Hematopoietic multipotent progenitor cell treated with erythropoietin and hydrocortisone succinate and interleukin-3 and kit ligand, for 17 days (in vitro differentiated cells): ENCODE results near the gene ANKRD33B.
"Not testable (repeated sequence)": the region's sequence is repeated elsewhere in the genome, so short reads cannot be mapped to it uniquely, and the experiment has no call there.

ENCODE experiments used
- DNase-seq: peaks from one replicate; pipeline ENCODE4 v3.0.0-alpha.2; 2015; ENCODE audit warnings: low spot score

ANKRD33B gene

DNA sequence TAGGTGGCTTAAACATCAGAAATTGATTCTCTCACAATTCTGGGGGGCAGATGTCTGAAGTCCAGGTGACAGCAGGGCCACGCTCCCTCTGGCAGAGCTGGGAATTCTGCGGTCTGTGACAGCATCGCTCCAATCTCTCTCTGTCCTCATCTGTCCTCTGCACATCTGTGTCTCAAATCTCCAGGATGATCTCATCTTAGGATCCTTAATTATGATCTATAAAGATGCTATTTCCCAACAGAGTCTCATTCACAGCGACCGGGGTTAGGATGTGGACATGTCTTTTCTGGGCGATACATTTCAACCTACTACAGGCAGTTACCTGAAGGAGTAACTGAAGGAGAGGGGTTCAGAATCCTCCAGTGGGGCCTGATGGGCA, 31.4 kb downstream of the ANKRD33B start:
- no peak for DNase-seq

DNA sequence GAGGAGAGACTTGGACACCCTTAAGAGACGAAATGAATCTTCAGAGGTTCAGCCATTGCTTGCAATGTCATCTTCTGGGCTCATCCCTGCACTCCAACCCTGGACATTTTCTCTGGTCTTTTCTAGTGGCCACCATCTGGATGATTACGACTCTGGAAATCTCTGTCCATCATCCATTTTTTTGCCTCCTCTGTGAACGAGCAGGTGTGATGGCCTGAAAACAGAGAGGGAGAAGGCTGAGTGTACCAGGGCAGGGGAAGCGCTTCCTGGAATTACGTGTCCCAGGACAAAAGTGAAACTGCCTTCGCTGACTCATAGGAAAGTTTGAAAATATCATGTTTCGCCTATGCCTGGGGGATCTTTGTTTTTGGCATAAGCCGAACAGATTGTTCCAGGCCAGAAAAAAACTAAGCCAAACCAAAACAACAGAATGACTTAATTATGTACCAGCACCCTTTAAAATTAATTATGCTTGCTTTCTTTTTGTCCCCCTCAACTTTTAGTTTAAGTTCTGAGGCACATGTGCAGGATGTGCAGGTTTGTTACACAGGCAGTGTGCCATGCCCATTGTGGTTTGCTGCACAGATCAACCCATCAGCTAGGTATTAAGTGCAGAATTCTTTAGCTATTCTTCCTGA, 31.9 kb downstream of the ANKRD33B start:
- peak; percentile 34 for DNase-seq

DNA sequence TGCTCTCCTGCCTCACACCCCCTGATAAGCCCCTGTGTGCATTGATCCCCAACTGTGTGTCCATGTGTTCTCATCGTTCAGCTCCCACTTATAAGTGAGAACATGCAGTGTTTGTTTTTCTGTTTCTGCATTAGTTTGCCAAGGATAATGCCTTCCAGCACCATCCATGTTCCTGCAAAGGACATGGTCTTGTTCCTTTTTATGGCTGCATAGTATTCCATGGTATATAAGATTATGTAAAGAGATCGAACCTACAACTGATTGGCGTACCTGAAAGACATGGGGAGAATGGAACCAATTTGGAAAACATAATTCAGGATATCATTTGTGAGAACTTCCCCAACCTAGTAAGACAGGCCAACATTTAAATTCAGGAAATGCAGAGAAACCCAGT, 32.4 kb downstream of the ANKRD33B start:
- DNase-seq: no peak

DNA sequence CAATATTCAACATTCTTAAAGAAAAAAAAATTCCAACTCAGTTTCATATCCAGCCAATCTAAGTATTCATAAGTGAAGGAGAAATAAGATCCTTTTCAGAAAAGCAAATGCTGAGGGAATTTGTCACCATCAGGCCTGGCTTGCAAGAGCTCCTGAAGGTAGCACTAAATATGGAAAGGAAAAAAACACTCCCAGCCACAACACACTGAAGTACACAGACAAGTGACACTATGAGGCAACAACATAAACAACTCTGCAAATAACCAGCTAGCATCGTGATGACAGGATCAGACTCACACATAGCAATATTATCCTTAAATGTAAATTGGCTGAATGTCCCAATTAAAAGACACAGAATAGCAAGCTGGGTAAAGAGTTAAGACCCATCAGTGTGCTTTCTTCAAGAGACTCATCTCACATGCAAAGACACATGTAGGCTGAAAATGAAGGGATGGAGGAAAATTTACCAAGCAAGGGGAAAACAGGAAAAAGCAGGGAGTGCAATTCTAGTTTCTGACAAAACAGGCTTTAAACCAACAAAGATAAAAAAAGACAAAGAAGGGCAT, 33.1 kb downstream of the ANKRD33B start:
- DNase-seq: no peak

DNA sequence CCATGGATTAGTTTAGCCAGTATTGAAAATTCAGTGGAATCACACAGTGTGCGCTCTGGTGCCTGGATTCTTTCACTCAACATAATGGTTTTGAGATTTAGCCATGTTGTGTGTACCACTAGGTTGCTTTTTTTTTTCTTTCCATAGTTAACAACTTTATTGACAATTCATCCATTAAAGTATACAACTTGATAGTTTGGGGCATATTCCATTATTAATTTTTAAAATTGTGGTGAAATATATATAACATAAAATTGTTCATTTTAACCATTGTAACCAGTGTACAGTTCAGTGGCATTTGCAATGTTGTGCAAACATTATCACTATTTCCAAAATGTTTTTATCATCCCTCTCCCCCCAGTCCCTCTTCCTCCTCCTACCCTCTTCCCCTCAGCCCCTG, 35.2 kb downstream of the ANKRD33B start:
- no peak for DNase-seq

DNA sequence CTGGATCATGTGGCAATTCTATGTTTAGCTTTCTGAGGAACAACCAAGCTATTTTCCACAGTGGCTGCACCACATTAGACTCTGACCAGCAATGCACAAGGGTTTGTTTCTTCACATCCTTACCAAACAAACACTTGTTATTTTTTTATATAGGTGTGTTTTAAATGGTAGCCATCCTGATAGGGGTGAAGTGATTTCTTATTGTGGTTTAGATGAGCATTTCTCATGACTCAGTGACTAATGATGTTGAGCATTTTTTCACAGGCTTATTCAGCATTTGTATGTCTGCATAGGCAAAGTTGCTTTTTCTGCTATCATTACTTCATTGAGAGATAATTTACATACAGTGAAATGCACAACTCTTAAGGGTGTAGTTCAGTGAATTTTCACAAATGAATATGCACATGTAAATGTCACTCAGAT, 36.0 kb downstream of the ANKRD33B start:
- DNase-seq: no peak

DNA sequence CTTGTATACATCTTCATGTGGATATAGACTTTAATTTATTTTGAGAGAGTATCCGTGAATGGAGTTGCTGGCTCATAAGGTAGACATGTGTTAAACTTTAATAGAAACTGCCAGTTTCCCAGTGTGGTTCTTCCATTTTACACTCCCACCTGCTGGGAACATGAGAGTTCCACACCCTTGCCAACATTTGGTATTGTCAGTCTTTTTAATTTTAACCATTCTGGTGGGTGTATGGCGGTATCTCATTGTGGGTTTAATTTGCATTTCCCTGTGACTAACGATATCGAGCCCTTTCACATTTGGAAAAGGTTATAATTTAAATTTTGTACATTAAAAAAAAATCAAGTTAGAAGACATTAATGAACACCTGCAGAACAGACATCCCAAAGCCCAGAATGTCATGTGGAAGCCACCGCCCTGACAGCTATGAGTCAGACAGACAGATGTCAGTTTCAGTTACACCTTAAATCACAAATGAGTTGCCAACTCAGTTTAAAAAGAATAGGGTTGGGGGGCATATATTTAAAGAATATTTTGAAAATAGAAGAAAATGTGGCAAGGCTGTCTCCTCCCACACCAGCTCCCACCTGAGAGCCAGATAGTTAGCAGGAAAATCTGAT, 36.9 kb downstream of the ANKRD33B start:
- peak; percentile 60 for DNase-seq

DNA sequence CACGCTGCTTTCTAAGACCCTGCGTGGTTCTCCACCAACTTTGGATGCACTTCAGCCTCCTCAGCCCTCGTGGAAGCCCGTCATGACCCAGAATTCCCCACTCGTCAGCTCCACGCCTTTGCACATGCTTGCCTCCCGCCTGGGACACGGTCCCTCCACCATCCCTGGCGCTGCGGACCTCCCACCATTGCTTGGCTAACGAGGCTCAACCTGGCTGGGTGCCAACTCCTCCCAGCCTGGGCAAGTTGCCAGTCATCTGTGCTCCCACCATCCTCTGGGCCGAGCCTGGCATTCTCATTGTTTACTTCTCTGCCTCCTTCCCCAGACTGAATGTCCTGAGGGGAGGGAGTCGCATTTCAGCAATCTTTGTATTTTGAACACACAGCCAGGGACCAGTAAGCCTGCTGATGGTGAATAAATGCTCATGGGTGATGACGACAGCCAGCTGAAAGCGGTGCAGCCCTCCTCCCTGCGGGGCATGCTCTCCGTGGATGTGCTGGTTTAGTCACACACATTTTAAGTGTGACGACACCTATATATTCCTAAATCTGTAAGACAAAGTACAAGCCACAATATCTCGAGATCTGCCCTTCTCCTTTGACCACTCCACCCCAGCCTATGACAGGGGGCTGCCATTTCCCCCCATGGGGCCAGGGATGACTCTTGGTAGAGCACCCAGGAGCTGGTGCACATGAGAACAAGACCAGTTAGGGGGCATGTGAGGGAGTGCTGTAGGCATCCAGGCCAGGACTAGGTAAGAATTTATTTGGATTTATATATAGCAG, 37.6 kb downstream of the ANKRD33B start:
- DNase-seq: peak; percentile 77

DNA sequence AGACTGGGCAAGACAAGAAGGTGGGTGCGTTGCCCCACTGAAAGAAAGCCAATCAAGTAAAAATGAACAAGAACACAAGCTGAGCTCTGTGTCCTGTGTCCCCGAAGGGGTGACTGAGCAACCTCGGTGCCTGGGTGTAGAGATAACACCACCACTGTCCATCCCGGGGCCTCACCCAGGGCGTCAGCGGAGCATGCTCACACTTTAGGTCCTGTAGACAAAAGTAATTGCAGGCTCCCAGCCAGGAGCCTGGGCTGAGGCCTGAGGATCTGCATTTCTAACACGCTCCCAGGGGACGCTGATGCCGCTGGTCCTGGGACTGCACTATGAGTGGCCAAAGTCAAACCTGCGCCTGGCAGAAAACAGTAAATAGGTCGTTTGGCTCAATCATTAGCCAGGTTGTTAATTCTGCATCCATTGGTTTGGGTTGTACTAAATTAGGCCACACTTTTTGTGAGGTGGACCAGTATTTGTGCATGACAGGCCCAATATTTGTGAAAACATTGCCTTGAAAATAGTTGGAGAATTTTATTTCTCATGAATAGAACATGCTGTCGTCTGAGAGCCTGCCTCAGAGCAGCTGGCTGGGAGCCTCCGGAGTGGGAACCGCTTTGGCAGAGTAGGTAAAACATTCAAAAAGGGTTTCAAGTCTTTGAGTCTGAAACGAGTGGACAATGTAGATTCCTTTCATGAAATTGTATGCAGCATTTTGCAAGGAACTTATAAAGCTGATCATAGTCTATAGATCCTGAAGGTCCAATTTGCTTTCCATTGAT, 38.3 kb downstream of the ANKRD33B start:
- DNase-seq: peak; percentile 86

DNA sequence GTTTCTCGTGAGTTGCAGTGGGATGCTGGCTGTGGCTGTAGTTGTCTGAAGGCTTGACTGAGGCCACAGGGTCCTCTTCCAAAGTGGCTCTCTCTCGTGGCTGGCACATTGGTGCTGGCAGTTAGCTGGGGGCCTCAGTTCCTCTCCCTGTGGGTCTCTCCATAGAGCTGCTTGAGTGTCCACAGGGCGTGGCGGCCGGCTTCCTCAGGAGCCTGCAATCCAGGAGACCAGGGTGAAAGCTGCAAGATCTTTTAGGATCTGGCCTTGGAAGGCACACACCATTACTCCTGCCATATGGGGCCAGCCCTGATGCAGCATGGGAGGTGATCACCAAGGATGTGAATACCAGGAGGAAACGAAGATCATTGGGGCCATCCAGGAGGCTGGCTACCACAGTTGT, 41.1 kb downstream of the ANKRD33B start:
- no peak for DNase-seq

DNA sequence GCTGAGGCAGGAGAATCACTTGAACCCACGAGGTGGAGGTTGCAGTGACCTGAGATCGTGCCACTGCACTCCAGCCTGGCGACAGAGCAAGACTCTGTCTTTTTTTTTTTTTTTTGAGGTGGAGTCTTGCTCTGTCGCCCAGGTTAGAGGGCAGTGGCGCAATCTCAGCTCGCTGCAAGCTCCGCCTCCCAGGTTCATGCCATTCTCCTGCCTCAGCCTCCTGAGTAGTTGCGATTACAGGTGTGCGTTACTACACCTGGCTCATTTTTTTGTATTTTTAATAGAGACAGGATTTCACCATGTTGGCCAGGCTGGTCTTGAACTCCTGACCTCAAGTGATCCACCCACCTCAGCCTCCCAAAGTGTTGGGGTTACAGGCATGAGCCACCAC, 42.8 kb downstream of the ANKRD33B start:
- not testable (repeated sequence) for DNase-seq

DNA sequence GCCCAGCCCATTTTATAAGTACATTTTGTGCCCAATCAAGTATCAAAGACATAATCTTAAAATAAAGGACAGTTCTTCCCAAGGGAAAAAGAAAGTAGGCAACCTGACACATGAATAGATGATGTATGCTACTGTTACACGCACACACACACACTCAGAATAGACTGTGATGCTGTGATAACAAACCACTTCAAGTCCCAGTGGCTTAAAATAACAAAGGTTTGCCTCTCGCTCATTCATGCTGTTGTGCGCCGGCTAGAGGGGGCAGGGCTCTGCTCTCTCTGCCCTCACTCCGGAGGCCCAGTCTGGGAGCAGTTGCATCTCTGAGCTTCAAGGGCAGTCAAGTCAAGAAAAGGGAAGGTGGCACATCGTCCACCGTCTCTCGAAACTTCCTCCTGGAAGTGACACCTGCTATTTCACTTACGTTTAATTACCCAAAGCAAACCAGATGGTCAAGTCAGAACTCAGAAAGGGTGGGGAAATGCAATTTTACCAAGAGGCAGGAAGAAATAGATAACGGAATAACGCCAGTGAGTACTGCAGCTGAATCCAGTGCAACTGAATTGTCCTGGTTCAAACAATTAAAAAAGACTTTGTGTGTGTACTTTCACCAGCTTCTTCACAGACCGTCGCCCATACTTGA, 43.3 kb downstream of the ANKRD33B start:
- DNase-seq: no peak

DNA sequence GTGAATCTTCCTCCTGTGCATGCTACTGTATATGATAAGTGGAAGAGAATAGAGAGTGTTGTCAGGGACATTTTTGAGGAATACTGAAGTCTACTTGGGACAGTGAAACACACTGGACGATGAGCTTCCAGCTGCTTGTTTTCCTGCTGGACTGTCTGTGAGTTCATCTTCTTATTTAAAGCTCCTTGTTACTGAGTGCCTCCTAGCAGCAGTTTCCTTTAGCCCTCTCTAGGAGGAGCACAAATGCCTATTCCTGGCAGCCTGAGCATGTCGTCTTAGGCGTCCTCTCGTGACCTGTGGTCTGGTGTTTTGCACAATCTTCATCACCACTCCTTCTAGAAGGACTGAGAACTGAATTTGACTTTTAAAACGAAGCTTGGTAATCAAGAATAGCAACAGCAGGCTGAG, 43.8 kb downstream of the ANKRD33B start:
- DNase-seq: peak; percentile 79

DNA sequence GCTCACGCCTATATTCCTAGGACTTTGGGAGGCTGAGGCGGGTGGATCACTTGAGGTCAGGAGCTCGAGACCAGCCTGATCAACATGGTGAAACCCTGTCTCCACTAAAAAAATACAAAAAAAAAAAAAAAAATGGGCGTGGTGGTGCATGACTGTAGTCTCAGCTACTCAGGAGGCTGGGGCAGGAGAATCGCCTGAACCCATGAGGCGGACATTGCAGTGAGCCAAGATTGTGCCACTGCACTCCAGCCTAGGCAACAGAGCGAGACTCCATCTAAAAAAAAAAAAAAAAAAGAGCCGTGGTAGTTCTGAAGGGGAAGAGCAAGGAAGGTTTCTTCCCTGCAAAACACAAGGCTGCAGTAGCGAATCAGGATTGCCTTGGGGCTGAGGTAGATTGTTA, 44.2 kb downstream of the ANKRD33B start:
- not testable (repeated sequence) for DNase-seq

DNA sequence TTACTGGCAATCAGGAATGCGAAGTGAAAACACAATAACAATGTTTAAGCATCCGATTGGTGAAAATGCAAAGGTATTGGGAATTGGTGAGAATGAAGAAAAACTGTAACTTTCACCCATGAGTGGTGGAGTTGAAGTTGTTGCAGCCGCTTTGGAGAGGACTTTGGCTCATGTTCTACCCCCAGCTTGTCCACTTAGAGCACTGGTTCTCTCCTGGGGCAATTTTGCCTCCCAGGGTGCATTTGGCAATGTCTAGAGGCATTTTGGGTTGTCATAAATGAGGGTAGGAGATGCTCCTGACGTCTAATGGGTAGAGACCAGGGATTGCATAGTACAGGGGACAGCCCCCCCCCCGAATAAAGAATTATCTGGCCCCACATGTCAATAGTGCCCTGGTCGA, 46.2 kb downstream of the ANKRD33B start:
- DNase-seq: no peak

DNA sequence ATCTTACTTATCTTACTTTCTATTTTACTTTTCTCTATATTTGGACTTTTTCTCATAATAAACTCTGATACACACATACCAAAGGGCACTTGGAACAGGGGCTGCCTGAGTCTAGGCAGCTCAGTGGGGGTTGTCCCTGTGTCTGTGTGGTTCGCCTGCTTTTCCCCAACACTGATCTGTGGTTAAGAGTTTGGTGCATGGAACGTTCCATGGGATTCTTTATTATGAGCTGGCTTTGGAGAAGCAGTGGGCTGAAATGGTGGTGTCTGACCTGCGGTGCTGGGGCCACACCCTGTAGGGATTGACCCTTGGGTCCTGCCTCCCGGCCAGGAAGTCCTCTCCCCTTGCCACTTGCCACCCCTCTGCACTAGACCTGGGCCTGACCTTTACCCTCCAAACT, 47.4 kb downstream of the ANKRD33B start:
- DNase-seq: no peak

DNA sequence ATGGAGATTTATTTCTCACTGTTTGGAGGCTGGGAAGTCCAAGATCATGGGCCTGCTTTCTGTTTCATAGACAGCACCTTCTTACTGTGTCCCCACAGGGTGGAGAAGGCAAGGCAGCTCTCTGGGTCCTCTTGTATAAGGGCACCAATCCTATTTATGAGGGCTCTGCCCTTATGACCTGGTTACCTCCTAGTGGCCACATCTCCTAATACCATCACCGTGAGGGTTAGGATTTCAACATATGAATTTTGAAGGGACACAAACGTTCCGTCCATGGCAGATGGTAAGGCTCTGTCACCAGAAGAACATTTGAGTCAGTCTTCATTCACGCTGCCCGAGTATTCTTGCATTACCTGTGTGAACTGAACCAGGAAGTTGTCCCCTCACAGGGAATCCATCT, 48.4 kb downstream of the ANKRD33B start:
- no peak for DNase-seq

DNA sequence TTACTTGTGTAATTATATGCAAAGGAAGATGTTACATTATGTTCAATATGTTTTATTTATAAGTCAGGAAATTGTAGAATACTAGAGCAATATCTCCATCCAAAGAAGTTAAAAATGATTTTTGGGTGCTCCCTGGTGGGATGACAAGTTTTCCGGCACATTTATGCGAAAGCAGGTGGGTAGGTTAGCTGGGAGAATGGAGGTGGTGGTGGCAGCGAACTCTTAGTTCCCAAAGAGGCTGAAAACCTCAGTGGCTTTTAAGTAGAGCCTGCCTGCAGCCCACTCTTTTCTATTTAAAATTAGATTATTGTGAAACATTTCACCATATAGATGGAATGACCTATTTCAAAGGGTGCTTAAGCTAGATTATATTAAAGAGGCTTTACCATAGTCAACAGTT, 51.8 kb downstream of the ANKRD33B start:
- no peak for DNase-seq

DNA sequence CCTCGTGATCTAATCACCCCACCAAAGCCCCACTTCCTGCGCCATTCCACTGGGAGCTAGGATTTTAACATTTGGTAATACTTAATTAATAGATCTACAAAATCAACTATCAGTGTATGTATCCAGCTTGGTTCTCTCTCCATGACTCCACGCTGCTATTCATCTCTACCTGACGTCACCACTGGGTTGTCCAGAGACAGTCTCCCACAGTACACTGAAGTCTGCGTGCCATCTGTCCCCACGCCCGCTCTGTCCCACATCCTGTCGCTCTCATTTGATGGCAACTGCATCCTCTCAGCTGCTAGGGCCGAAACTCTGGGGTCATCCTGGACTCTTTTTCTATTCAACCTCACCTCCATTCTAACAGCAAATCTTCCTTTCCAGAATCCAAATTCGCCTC, 53.2 kb downstream of the ANKRD33B start:
- DNase-seq: no peak

DNA sequence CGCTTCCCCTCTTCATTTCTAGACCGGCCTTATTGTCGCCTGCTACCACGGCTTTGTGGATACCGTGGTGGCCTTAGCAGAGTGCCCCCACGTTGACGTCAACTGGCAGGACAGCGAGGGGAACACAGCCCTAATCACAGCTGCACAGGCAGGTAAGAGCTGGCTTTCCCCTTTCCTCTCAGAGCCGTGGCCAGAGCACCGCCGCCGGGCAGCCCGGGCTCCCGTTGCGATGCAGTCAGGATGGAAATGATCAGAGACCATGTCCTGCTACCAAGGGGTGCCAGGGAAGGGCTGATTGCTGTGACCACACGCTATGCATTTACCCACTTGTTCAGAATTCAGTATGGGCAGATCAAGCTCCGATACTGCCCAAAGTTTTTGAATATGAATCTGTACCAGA, 54.4 kb downstream of the ANKRD33B start:
- DNase-seq: no peak

DNA sequence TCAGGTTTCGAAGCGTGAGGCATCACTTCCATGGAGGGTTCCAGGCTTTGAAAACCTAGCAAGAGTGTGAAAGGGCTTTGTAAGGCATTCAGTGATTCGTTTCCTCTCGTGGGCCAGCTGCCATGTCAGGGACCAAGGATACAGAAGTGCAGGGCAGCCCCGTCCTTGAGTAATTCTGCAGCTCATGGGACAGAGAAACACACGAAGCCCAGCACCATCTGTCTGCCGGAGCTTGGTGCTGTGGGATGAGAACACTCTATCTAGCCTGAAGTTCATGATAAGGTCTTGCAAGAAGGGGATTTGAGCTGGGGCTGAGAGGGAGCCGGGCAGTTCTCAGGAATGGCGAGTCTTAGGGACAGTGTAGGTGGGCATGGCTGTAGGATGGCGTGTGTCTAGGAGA, 55.8 kb downstream of the ANKRD33B start:
- no peak for DNase-seq

DNA sequence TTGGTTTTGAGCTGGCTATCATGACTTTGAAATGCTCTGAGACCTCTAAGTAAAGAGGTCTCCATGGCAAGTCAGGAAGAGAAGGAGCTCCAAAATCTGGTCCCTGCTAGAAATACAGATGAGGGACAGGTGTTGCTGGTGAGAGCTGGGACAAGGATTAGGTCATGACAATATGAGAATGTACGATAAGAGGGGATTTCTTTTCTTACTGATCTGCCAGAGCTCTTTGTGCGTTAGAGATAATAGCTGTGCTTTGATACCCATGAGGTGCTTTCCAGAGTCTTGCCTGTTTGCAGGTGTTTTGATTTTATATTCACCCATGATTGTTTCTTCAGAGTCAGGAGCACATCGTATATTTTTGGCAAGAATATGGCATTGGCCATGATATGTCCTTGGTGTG, 56.5 kb downstream of the ANKRD33B start:
- no peak for DNase-seq
